ENCODE results near the gene SPANXN1. TPM values are rescaled to one million over a fixed set of nuclear protein-coding genes. Genes with fewer than 3 reads are reported as not detected.
A peak's percentile ranks its signal among the peaks of the same experiment; 100 is the strongest.
"Not testable (repeated sequence)": the region's sequence is repeated elsewhere in the genome, so short reads cannot be mapped to it uniquely, and the experiment has no call there.

Gene SPANXN1, protein sequence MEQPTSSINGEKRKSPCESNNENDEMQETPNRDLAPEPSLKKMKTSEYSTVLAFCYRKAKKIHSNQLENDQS
- not detected for polyA plus RNA-seq (2013, experiment 1 of 2)
- polyA plus RNA-seq (2013, experiment 2 of 2): not detected

DNA sequence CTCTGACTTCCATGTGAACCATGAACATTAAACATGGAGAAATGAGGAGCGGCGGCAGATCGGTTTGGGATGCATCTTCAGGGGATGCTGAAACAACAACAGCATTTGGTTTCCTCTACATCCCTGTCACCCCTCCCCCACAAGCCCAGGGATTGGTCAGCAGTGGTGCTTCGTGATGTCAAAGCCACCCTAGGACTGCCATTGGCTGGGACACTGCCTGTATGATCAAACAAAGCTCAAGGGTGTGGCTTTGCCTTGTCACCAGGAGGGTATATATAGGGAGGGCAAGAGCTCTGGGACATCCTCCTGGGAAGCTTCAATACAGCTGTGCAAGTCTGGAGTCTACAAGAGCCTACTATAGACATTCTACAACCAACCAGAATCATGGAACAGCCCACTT, at the start of gene SPANXN1:
SPANXN1 (plus strand) TSS at position 301 of the 400 bp plus-strand sequence; CDS start at position 385, 84 bp downstream.
- H3K79me1 ChIP-seq (ENCODE audit: low read length); H3K23ac ChIP-seq (ENCODE audit: low read length); H3K4me2 ChIP-seq (ENCODE audit: low read length); H2AK5ac ChIP-seq (ENCODE audit: low read length); H2BK15ac ChIP-seq (replicated peaks; ENCODE audit: low read depth); H3K4ac ChIP-seq (ENCODE audit: low read depth, low read length); H3K18ac ChIP-seq (ENCODE audit: low read length); H4K5ac ChIP-seq (ENCODE audit: low read length); H2BK120ac ChIP-seq (ENCODE audit: low read depth, low read length); H3K27ac ChIP-seq (ENCODE audit: low read depth, low read length); H3K36me3 ChIP-seq (ENCODE audit: control insufficient read depth, insufficient read depth, low read length); H3K56ac ChIP-seq (ENCODE audit: low read length); H3K4me3 ChIP-seq (ENCODE audit: low read length); DNase-seq; H3K79me2 ChIP-seq (ENCODE audit: control insufficient read depth, insufficient read depth, low read length); H2BK5ac ChIP-seq (ENCODE audit: low read length); H3K27me3 ChIP-seq (ENCODE audit: insufficient read depth, low read length, poor library complexity); H3K9ac ChIP-seq (ENCODE audit: low read length); H4K8ac ChIP-seq (ENCODE audit: low read depth, low read length); H3K4me1 ChIP-seq (ENCODE audit: control insufficient read depth, low read depth, low read length): not testable (repeated sequence)
- WGBS (ENCODE audit: extremely low coverage, insufficient coverage, low lambda C conversion rate): no CpG with 5 or more reads among the region's 4 CpGs

DNA sequence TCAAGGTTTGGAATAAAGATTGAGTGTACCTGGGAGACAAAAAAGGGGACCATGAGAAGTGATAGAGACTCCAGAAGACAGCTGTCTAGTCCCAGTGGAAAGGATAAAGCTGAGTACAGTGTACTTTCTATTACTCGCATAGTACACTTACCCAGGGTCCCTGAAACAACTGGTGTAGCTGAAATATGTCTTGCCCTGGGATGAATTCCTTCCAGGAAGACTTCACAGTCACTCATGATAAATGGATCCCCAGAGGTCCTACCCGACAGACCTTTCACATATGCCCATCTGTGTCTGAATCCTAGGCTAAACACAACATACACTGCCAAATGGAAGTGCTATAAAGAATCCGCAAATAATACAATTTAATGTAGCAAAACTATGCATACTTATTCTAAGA, 48.2 kb upstream of the SPANXN1 start:
- Histone ChIP-seq H2AK5ac (ENCODE audit: low read length) (no peak overlapping the region), H2BK5ac (ENCODE audit: low read length) (no peak overlapping the region), H3K18ac (ENCODE audit: low read length) (no peak overlapping the region), H2BK120ac (ENCODE audit: low read depth, low read length) (no peak overlapping the region), H3K36me3 (ENCODE audit: control insufficient read depth, insufficient read depth, low read length) (no peaks in the 10 kb centered on the region), H3K9ac (ENCODE audit: low read length) (no peak overlapping the region), H4K5ac (ENCODE audit: low read length) (no peak overlapping the region), H3K4me3 (ENCODE audit: low read length) (no peak overlapping the region), H3K23ac (ENCODE audit: low read length) (no peak overlapping the region), H2BK15ac (replicated peaks; ENCODE audit: low read depth) (no peak overlapping the region), H3K4me2 (ENCODE audit: low read length) (no peak overlapping the region), H3K27ac (ENCODE audit: low read depth, low read length) (no peak overlapping the region), H3K79me1 (ENCODE audit: low read length) (no peaks in the 10 kb centered on the region), H3K4ac (ENCODE audit: low read depth, low read length) (no peak overlapping the region), H3K56ac (ENCODE audit: low read length) (no peak overlapping the region), H3K79me2 (ENCODE audit: control insufficient read depth, insufficient read depth, low read length) (no peaks in the 10 kb centered on the region), H3K4me1 (ENCODE audit: control insufficient read depth, low read depth, low read length) (no peaks in the 10 kb centered on the region), H4K8ac (ENCODE audit: low read depth, low read length) (no peak overlapping the region), H3K27me3 (ENCODE audit: insufficient read depth, low read length, poor library complexity) (no peaks in the 10 kb centered on the region)
- no CpG with 5 or more reads among the region's 3 CpGs for WGBS (ENCODE audit: extremely low coverage, insufficient coverage, low lambda C conversion rate)
- DNase-seq: no peak

GRCh38 chrX:145213504-145213903, 33.8 kb upstream of the SPANXN1 start:
- Histone ChIP-seq H3K79me1 (ENCODE audit: low read length) (no peaks in the 10 kb centered on the region), H4K8ac (ENCODE audit: low read depth, low read length) (no peak overlapping the region), H4K5ac (ENCODE audit: low read length) (no peak overlapping the region), H3K36me3 (ENCODE audit: control insufficient read depth, insufficient read depth, low read length) (no peaks in the 10 kb centered on the region), H2BK15ac (replicated peaks; ENCODE audit: low read depth) (no peak overlapping the region), H2BK120ac (ENCODE audit: low read depth, low read length) (no peak overlapping the region), H3K56ac (ENCODE audit: low read length) (no peak overlapping the region), H3K27ac (ENCODE audit: low read depth, low read length) (no peak overlapping the region), H3K79me2 (ENCODE audit: control insufficient read depth, insufficient read depth, low read length) (no peaks in the 10 kb centered on the region), H3K4ac (ENCODE audit: low read depth, low read length) (no peak overlapping the region), H3K4me2 (ENCODE audit: low read length) (no peak overlapping the region), H3K4me3 (ENCODE audit: low read length) (no peak overlapping the region), H3K23ac (ENCODE audit: low read length) (no peak overlapping the region), H3K27me3 (ENCODE audit: insufficient read depth, low read length, poor library complexity) (no peaks in the 10 kb centered on the region), H3K4me1 (ENCODE audit: control insufficient read depth, low read depth, low read length) (no peaks in the 10 kb centered on the region), H3K9ac (ENCODE audit: low read length) (no peak overlapping the region), H2BK5ac (ENCODE audit: low read length) (no peak overlapping the region), H2AK5ac (ENCODE audit: low read length) (no peak overlapping the region), H3K18ac (ENCODE audit: low read length) (no peak overlapping the region)
- peak; percentile 18 for DNase-seq
- WGBS (ENCODE audit: extremely low coverage, insufficient coverage, low lambda C conversion rate): no CpG with 5 or more reads among the region's 2 CpGs

GRCh38 chrX:145292218-145292617, 44.9 kb downstream of the SPANXN1 start:
- no peak overlapping the region for H2BK120ac ChIP-seq (ENCODE audit: low read depth, low read length)
- no peaks in the 10 kb centered on the region for H3K4me1 ChIP-seq (ENCODE audit: control insufficient read depth, low read depth, low read length)
- H3K18ac ChIP-seq (ENCODE audit: low read length): no peak overlapping the region
- H3K79me1 ChIP-seq (ENCODE audit: low read length): no peaks in the 10 kb centered on the region
- no peak overlapping the region for H3K9ac ChIP-seq (ENCODE audit: low read length)
- no peaks in the 10 kb centered on the region for H3K79me2 ChIP-seq (ENCODE audit: control insufficient read depth, insufficient read depth, low read length)
- H3K4ac ChIP-seq (ENCODE audit: low read depth, low read length): no peak overlapping the region
- no peak overlapping the region for H3K27ac ChIP-seq (ENCODE audit: low read depth, low read length)
- no peak overlapping the region for H3K4me2 ChIP-seq (ENCODE audit: low read length)
- H2AK5ac ChIP-seq (ENCODE audit: low read length): no peak overlapping the region
- no peak overlapping the region for H3K23ac ChIP-seq (ENCODE audit: low read length)
- H3K4me3 ChIP-seq (ENCODE audit: low read length): no peak overlapping the region
- H2BK5ac ChIP-seq (ENCODE audit: low read length): no peak overlapping the region
- no peak overlapping the region for H3K56ac ChIP-seq (ENCODE audit: low read length)
- H3K27me3 ChIP-seq (ENCODE audit: insufficient read depth, low read length, poor library complexity): no peaks in the 10 kb centered on the region
- no peak overlapping the region for H2BK15ac ChIP-seq (replicated peaks; ENCODE audit: low read depth)
- H4K5ac ChIP-seq (ENCODE audit: low read length): no peak overlapping the region
- DNase-seq: peak; percentile 0
- no CpG with 5 or more reads among the region's 4 CpGs for WGBS (ENCODE audit: extremely low coverage, insufficient coverage, low lambda C conversion rate)
- H3K36me3 ChIP-seq (ENCODE audit: control insufficient read depth, insufficient read depth, low read length): no peaks in the 10 kb centered on the region
- no peak overlapping the region for H4K8ac ChIP-seq (ENCODE audit: low read depth, low read length)
